A673 (cell line): ENCODE results near the gene IGFBP1. TPM values are rescaled to one million over a fixed set of nuclear protein-coding genes. Genes with fewer than 3 reads are reported as not detected.

ENCODE experiments used
- BruUV-seq: library from RNA; stranded (reverse); fragments of 400-500 nt; replicated peaks from 2 replicates; lab custom pipeline; 2021; lab: Mats Ljungman, UMichigan
- CTCF ChIA-PET: fragments of 300-600 bp; sonication (Branson Sonifier 250); formaldehyde crosslinking; loops from one replicate; lab custom pipeline; 2022; ENCODE audit warnings: antibody characterized with exemption; lab: Charles Lee
- POLR2A ChIA-PET: fragments of 300-600 bp; sonication (Branson Sonifier 250); formaldehyde crosslinking; loops from one replicate; lab custom pipeline; 2022; ENCODE audit warnings: antibody characterized with exemption; ENCODE audit not compliant: low non-redundant PET; lab: Charles Lee
- DNase-seq: peaks from one replicate; pipeline ENCODE4 v3.0.0-alpha.2; 2015; ENCODE audit warnings: low spot score
- H3K27ac ChIP-seq: fragments of 200-600 bp; sonication (generic); 2 replicates; pipeline ENCODE4 v1.5.1; 2016; ENCODE audit warnings: mixed run types, low read depth, mild to moderate bottlenecking, mixed read lengths, antibody characterized with exemption, low read length; ENCODE audit not compliant: poor library complexity, severe bottlenecking
- H3K27me3 ChIP-seq: fragments of 200-600 bp; sonication (generic); replicated peaks from 2 replicates; pipeline ENCODE4 v1.6.1; 2017; ENCODE audit warnings: mixed run types, low read depth, mild to moderate bottlenecking, mixed read lengths, antibody characterized with exemption, low read length; ENCODE audit not compliant: insufficient read depth, poor library complexity
- H3K36me3 ChIP-seq: fragments of 200-600 bp; sonication (generic); 2 replicates; pipeline ENCODE4 v1.6.1; 2016; ENCODE audit warnings: mixed run types, mild to moderate bottlenecking, mixed read lengths, antibody characterized with exemption, low read length; ENCODE audit not compliant: insufficient read depth, poor library complexity, severe bottlenecking
- H3K4me1 ChIP-seq: fragments of 200-600 bp; sonication (generic); 2 replicates; pipeline ENCODE4 v1.6.1; 2017; ENCODE audit warnings: mixed run types, mild to moderate bottlenecking, mixed read lengths, antibody characterized with exemption, low read length; ENCODE audit not compliant: insufficient read depth, poor library complexity, severe bottlenecking
- H3K4me3 ChIP-seq: fragments of 200-600 bp; sonication (generic); 2 replicates; pipeline ENCODE4 v1.5.1; 2016; ENCODE audit warnings: low read depth, mixed run types, mild to moderate bottlenecking, mixed read lengths, low read length; ENCODE audit not compliant: poor library complexity, severe bottlenecking
- H3K9me3 ChIP-seq: fragments of 200-600 bp; sonication (generic); 2 replicates; pipeline ENCODE4 v1.6.1; 2016; ENCODE audit warnings: mixed run types, low read depth, mild to moderate bottlenecking, mixed read lengths, antibody characterized with exemption, low read length; ENCODE audit not compliant: poor library complexity, severe bottlenecking
- CTCF ChIP-seq: fragments of 300-800, 200-600 bp; sonication (generic); conservative IDR thresholded peaks from 2 replicates; pipeline ENCODE4 v1.5.1; 2017; ENCODE audit warnings: low read depth, mild to moderate bottlenecking, antibody characterized with exemption, low read length, moderate library complexity, mixed read lengths
- EZH2 ChIP-seq: fragments of 200-600 bp; sonication (generic); IDR thresholded peaks from 2 replicates; pipeline ENCODE4 v1.6.1; 2017; ENCODE audit warnings: borderline replicate concordance, low read depth, mild to moderate bottlenecking, mixed read lengths, antibody characterized with exemption, low read length; ENCODE audit not compliant: poor library complexity, severe bottlenecking
- intact Hi-C: fragments of 100-400 bp; cut with micrococcal nuclease; formaldehyde crosslinking; loops from one replicate; pipeline ENCODE4 v1.10.0; 2022; ENCODE audit not compliant: unreplicated experiment
- total RNA-seq: library from RNA; stranded (reverse); gene quantifications from 2 replicates; pipeline ENCODE4 v1.2.3, GENCODE V29; 2021

IGFBP1 gene
- total RNA-seq, 1 experiment from 2014 or later, result not detected

GRCh38 chr7:45901566-45901965, 13.3 kb downstream of the IGFBP1 start:
- no peaks in the 10 kb centered on the region for H3K4me1 ChIP-seq
- POLR2A ChIA-PET, result no interaction called here
- no peaks in the 10 kb centered on the region for H3K9me3 ChIP-seq
- CTCF ChIA-PET, result no interaction called here
- peaks cover 14% of the 10 kb centered on the region for H3K27me3 ChIP-seq
- BruUV-seq, result no TSS peak
- H3K27ac ChIP-seq, result no peak overlapping the region
- intact Hi-C loops, result no loop called here
- TF ChIP-seq EZH2, result no peak
- H3K4me3 ChIP-seq, result no peak overlapping the region
- DNase-seq, result no peak
- no peaks in the 10 kb centered on the region for H3K36me3 ChIP-seq

- Histone ChIP-seq H3K27me3 (peaks cover 14% of the 10 kb centered on the region), H3K4me1 (no peaks in the 10 kb centered on the region), H3K36me3 (no peaks in the 10 kb centered on the region), H3K4me3 (no peak overlapping the region), H3K9me3 (no peaks in the 10 kb centered on the region), H3K27ac (no peak overlapping the region)
- no TSS peak for BruUV-seq
- no peak for TF ChIP-seq EZH2
- TF ChIP-seq CTCF, result no peak; the same call in 1 of the 2 replicates
- intact Hi-C loops, result no loop called here
- DNase-seq, result no peak
- ChIA-PET CTCF (no interaction called here), POLR2A (no interaction called here)
These were observed 14.5 kb downstream of the IGFBP1 start for GRCh38 chr7:45902820-45903219.

- Histone ChIP-seq H3K36me3 (no peaks in the 10 kb centered on the region), H3K9me3 (no peaks in the 10 kb centered on the region), H3K27ac (no peak overlapping the region), H3K27me3 (peaks cover 6% of the 10 kb centered on the region), H3K4me1 (no peaks in the 10 kb centered on the region), H3K4me3 (no peak overlapping the region)
- ChIA-PET CTCF (no interaction called here), POLR2A (no interaction called here)
- no TSS peak for BruUV-seq
- intact Hi-C loops, result no loop called here
- TF ChIP-seq CTCF, result no peak
- no peak for TF ChIP-seq EZH2
- DNase-seq, result no peak
These were observed 21.3 kb downstream of the IGFBP1 start for GRCh38 chr7:45909561-45909960.

GRCh38 chr7:45910855-45911254, 22.6 kb downstream of the IGFBP1 start:
- BruUV-seq, result no TSS peak
- H3K4me3 ChIP-seq, result no peak overlapping the region
- DNase-seq, result no peak
- no peaks in the 10 kb centered on the region for H3K36me3 ChIP-seq
- H3K27ac ChIP-seq, result no peak overlapping the region
- no peaks in the 10 kb centered on the region for H3K9me3 ChIP-seq
- ChIA-PET POLR2A (no interaction called here), CTCF (no interaction called here)
- TF ChIP-seq EZH2 (no peak), CTCF (no peak)
- H3K27me3 ChIP-seq, result peaks cover 10% of the 10 kb centered on the region
- intact Hi-C loops, result loop anchor here (10.0 kb wide), 1 partner anchor 1914 kb away; no protein-coding TSS in a partner anchor
- no peaks in the 10 kb centered on the region for H3K4me1 ChIP-seq
